ENCODE data around the gene TXNDC11.

DNA sequence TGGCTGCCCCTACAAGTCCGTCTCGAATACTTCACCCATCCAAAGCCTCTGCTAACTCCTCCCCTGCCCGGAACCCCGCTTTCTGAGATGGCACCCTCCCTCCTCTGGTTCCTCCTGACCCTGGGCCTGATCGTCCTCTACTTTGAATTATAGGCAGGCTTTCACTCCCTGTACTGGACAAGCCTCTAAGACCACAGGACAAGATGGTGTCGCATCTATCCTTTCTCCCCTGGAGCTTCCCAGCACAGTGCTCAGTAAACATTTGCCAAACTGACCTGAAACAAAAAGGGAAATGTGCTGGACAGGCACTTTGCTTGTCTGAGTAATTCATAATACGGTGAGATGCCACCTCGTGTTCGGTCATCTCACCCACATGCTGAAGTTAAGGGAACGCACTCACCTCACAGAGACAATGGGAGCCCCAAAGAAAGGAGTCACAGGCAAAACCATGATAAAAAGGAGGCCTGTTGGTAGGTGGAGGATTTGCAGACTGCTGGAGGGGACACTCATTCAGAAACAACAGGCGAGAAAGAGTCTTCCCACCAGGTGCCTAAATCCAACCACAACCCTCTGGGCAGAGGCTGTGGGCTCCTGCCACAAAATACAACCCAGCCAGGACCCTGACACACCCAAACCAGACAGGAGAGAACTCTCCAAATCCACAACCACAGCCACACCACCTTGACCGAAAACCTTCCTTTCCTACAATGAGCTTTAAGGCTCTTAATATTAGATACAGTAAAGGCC, 46.2 kb downstream of the TXNDC11 start:
- no peak for TF ChIP-seq RAD21 (conservative IDR thresholded peaks at IDR 0.05 in 1 of 2, IDR thresholded peaks at IDR 0.05 in 1 of 2)
- no peak for TF ChIP-seq POLR2A (IDR thresholded peaks at IDR 0.05; ENCODE audit: low read length)
- no peak for TF ChIP-seq CTCF (IDR thresholded peaks at IDR 0.05)
- TF ChIP-seq CEBPB (IDR thresholded peaks at IDR 0.05), result no peak
- TF ChIP-seq, protein P1, sequence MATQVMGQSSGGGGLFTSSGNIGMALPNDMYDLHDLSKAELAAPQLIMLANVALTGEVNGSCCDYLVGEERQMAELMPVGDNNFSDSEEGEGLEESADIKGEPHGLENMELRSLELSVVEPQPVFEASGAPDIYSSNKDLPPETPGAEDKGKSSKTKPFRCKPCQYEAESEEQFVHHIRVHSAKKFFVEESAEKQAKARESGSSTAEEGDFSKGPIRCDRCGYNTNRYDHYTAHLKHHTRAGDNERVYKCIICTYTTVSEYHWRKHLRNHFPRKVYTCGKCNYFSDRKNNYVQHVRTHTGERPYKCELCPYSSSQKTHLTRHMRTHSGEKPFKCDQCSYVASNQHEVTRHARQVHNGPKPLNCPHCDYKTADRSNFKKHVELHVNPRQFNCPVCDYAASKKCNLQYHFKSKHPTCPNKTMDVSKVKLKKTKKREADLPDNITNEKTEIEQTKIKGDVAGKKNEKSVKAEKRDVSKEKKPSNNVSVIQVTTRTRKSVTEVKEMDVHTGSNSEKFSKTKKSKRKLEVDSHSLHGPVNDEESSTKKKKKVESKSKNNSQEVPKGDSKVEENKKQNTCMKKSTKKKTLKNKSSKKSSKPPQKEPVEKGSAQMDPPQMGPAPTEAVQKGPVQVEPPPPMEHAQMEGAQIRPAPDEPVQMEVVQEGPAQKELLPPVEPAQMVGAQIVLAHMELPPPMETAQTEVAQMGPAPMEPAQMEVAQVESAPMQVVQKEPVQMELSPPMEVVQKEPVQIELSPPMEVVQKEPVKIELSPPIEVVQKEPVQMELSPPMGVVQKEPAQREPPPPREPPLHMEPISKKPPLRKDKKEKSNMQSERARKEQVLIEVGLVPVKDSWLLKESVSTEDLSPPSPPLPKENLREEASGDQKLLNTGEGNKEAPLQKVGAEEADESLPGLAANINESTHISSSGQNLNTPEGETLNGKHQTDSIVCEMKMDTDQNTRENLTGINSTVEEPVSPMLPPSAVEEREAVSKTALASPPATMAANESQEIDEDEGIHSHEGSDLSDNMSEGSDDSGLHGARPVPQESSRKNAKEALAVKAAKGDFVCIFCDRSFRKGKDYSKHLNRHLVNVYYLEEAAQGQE (IDR thresholded peaks at IDR 0.05), result no peak
- TF ChIP-seq SREBF2 (IDR thresholded peaks at IDR 0.05), result no peak
- peak; percentile 11 for TF ChIP-seq MAFK (IDR thresholded peaks at IDR 0.05; ENCODE audit: partially characterized antibody)

Data from A549 (cell line).